GM19438 (cell line): ENCODE data around the gene CASP1.

Experiments
- ATAC-seq: cut with Tn5 transposase; IDR thresholded peaks from one replicate; pipeline ENCODE4 v1.9.1; 2021; ENCODE audit warnings: low read depth; ENCODE audit not compliant: unreplicated experiment

CASP1 gene

GRCh38 chr11:104995001-104995408 lies 39.9 kb downstream of the CASP1 start:
- ATAC-seq, result no peak

GRCh38 chr11:104992781-104993180 lies 42.2 kb downstream of the CASP1 start:
- no peak for ATAC-seq

- no peak for ATAC-seq
Observed at GRCh38 chr11:104991994-104992393, 43.0 kb downstream of the CASP1 start.

GRCh38 chr11:104984808-104985207 lies 50.1 kb downstream of the CASP1 start:
- no peak for ATAC-seq

GRCh38 chr11:104979839-104980238 lies 55.1 kb downstream of the CASP1 start:
- no peak for ATAC-seq
